Stimulated activated CD8-positive, alpha-beta memory T cell treated with anti-CD3 and anti-CD28 coated beads, Interleukin-2, amount 100 ng/mL, for 48 hours (primary cell): ENCODE results near the gene NAA20.

Source experiments
- DNase-seq, 2 donors: peaks; one replicate each; pipeline ENCODE4 v3.0.0-alpha.2; 2020; ENCODE audit warnings: low read depth in 2 of 2

Gene NAA20

GRCh38 chr20:20019123-20019522 lies 2.0 kb downstream of the NAA20 start:
- DNase-seq, result no peak

GRCh38 chr20:20020908-20021307 lies 3.7 kb downstream of the NAA20 start:
- DNase-seq, result no peak

- DNase-seq, result no peak
These were observed 4.7 kb downstream of the NAA20 start for GRCh38 chr20:20021835-20022234.

- DNase-seq, result no peak
These were observed 5.3 kb downstream of the NAA20 start for GRCh38 chr20:20022498-20022897.

GRCh38 chr20:20023395-20023794 lies 6.2 kb downstream of the NAA20 start:
- no peak for DNase-seq

GRCh38 chr20:20024942-20025341 lies 7.8 kb downstream of the NAA20 start:
- no peak for DNase-seq

- DNase-seq, result no peak
These were observed 10.1 kb downstream of the NAA20 start for GRCh38 chr20:20027284-20027683.

- DNase-seq, result no peak
These were observed 14.6 kb downstream of the NAA20 start for GRCh38 chr20:20031790-20032189.

GRCh38 chr20:20034486-20034885 lies 17.3 kb downstream of the NAA20 start:
- DNase-seq, result no peak

- no peak for DNase-seq
These were observed 19.6 kb downstream of the NAA20 start for GRCh38 chr20:20036756-20037155.

GRCh38 chr20:20037960-20038359 lies 20.8 kb downstream of the NAA20 start:
- no peak for DNase-seq

- no peak for DNase-seq
These were observed 21.4 kb downstream of the NAA20 start for GRCh38 chr20:20038586-20038985.

- no peak for DNase-seq
These were observed 22.7 kb downstream of the NAA20 start for GRCh38 chr20:20039752-20040387.

- no peak for DNase-seq
These were observed 34.6 kb downstream of the NAA20 start for GRCh38 chr20:20051767-20052073.

- peak; percentile 92 to 94 for DNase-seq
These were observed 35.2 kb downstream of the NAA20 start, which contains the start of the genes CFAP61 and CRNKL1 for GRCh38 chr20:20052074-20052970. CFAP61 (plus strand) TSS chr20:20052532; CDS start chr20:20056654, 4,122 bp downstream. CRNKL1 (minus strand) TSS chr20:20052466; CDS start chr20:20052342, 124 bp downstream.

GRCh38 chr20:20060234-20060998 lies 43.3 kb downstream of the NAA20 start:
- DNase-seq, result no peak

- no peak for DNase-seq
These were observed 47.0 kb downstream of the NAA20 start for GRCh38 chr20:20063941-20064702.

GRCh38 chr20:20065361-20065760 lies 48.2 kb downstream of the NAA20 start:
- no peak for DNase-seq

- no peak for DNase-seq
These were observed 53.9 kb downstream of the NAA20 start for GRCh38 chr20:20070871-20071726.

- no peak for DNase-seq
These were observed 56.7 kb downstream of the NAA20 start for GRCh38 chr20:20073801-20074371.
